Inferior parietal cortex (tissue), 1 donor: ENCODE measurements around the gene ROR1.

Source experiments
- DNase-seq: peaks from one replicate; pipeline ENCODE4 v3.0.0-alpha.2; 2016; ENCODE audit errors: extremely low spot score

ROR1 gene

GRCh38 chr1:63882048-63882704 is 108.4 kb downstream of the ROR1 start:
- DNase-seq, result peak; percentile 30

DNA sequence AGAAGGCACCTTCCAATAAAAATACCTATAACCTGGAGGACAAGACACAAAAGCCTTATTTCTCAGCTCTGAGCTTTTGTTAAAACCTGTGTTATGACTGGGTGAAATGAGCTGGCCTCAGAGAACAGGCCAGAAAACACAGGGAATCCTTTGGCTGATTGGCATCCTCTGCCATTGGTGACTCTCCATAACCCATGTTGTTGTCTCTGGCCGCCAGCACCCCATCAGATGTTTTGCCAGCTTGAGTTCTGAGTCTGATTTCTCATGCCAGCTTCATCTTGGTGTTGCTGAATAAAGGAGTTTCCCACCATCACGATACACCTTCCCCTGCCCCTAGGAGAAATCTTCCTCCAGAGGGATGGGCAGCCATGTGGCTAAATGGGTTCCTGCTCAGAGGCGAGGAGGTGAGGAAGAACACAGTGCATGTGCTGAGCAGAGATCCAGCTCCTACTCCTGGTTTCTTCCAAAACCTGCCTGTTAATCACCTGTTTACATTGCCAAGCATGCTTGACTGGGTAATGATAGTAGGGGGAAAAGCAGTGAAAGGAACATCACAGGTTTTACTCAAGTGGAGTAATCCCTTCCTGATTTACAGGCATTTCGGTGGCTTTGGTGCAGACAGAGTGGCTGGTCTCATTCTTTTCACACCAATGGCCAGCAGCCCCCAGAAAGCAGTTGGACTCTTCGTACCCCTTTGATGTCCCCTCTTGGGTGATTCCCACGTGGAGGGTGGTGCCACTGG is 109.8 kb downstream of the ROR1 start:
- no peak for DNase-seq

DNA sequence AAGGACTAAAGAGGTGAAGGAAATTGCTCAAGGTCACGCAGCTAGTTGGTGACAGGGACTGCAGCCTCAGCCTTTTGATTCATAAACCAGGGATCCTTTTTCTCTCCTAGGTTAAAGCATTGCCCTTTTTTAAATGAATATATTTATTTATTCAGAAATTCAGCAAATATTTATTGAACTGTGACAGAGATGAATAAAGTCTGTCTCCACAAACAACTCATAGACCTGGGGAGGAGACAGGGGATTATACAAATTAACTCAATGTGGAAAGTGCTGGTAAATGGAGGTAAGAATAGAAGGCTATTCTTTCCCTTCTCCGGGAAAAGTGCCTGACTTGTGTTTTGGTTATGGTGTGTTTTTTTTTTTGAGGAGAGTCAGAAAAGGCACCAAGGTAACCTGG is 110.7 kb downstream of the ROR1 start:
- DNase-seq, result no peak

DNA sequence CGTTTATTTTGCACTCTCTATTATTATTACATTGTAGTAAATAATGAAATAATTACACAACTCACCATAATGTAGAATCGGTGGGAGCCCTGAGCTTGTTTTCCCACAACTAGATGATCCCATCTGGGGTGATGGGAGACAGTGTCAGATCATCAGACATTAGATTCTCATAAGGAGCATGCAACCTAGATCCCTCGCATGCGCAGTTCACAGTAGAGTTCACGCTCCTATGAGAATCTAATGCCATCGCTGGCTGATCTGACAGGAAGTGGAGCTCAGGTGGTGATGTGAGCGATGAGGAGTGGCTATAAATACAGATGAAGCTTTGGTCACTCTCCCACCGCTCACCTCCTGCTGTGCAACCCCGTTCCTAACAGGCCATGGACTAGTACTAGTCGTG is 112.1 kb downstream of the ROR1 start:
- no peak for DNase-seq

DNA sequence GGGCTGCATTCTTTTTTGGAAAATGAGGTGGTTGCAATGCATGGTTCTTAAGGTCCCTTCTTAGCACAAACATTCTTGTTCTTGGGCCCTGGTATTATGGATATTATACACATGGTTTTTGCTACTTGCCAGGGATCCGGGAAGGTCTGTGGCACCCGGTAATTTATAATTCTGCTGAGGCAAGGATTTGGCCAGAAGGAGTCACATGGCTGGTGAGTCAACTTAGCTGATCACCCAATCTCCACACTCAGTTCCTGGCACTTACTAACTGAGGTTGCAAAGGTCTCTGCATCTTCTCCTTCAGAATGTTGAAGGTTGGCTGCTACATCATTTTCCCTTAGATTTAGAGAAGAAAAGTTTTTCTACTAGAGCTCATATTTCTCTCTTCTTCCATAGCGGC is 112.5 kb downstream of the ROR1 start:
- no peak for DNase-seq

GRCh38 chr1:63887809-63888208 is 114.0 kb downstream of the ROR1 start:
- DNase-seq, result no peak

GRCh38 chr1:63888984-63889383 is 115.2 kb downstream of the ROR1 start:
- DNase-seq, result no peak

DNA sequence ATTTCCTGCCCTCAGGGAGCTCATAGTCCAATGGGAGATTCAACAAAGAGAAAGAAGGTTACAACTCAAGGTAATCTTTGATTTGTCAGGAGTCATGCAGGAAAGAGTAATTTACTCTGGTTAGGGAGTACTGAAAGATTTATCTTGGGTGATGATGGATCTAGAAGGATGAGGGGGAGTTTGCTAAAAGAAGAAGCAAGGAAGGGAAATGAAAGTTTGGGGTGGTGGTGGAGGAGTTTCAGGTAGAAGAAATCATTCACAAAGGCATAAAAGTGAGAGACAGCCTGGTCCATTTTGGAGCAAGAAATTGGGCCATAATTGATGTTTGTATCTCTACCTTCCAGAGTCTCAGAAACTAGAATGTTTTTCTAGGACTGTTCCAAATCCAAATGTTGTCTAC is 116.7 kb downstream of the ROR1 start:
- DNase-seq, result no peak

- DNase-seq, result no peak
These were observed 117.4 kb downstream of the ROR1 start for GRCh38 chr1:63891060-63891690.

DNA sequence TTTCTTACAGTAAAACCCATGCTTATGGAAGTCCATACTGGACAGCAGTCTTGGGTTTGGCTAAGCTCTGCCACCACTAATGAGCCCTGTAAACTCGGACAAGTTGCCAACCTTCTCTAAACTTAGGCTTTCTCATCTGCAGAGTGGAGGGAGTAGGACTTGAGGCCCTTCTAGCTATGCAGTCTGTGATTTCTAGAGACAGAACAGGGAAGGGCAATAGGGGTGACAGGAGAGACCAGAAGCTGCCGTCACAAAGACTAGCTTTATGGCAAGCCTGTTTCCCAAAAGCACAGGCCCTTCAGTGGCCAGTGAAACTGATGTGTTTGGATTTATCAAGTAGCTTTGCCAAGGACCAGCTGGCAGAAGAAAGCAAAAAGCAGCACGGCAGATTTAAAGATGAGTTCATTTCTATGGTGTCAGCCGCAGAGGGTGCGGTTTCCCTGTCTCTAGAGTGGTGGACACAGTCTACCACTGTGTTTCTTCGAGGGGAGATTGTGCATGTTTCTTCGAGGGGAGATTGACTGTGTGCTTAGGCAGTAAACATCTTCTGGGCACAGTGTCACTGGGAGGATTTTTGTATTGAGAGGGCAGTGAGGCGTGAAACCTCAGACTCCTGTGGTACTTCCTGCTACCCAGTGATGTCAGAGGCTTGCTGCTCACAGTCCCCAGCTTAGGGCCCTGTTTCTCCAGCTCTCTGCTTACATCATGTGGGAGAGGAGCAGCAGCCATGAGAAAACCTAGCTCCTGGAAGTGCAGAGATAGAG is 119.0 kb downstream of the ROR1 start:
- peak; percentile 38 for DNase-seq

- no peak for DNase-seq
These were observed 120.2 kb downstream of the ROR1 start for GRCh38 chr1:63893976-63894375.

- no peak for DNase-seq
These were observed 120.9 kb downstream of the ROR1 start for GRCh38 chr1:63894627-63895265.

- no peak for DNase-seq
These were observed 122.9 kb downstream of the ROR1 start for GRCh38 chr1:63896755-63897154.

GRCh38 chr1:63898428-63899196 is 124.8 kb downstream of the ROR1 start:
- DNase-seq, result no peak

DNA sequence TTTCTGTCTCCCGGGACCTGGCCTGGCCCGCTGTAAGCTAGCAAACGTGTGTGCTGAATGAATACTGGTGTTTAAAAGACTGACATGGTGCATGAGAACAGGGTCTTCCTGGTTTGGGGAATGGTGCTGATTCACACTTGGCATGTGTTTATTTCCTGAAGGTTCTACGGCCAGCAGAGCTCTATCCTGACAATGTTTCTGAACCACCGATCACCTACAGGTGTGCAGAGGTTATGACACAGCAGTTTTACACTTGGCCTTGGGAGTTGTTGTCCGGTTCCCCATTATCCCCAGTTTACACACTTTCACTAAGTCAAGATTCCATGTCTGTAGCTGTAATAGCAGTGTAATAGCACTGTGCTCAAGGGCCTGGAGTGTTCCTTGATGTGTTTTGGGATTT is 127.3 kb downstream of the ROR1 start:
- DNase-seq, result no peak

DNA sequence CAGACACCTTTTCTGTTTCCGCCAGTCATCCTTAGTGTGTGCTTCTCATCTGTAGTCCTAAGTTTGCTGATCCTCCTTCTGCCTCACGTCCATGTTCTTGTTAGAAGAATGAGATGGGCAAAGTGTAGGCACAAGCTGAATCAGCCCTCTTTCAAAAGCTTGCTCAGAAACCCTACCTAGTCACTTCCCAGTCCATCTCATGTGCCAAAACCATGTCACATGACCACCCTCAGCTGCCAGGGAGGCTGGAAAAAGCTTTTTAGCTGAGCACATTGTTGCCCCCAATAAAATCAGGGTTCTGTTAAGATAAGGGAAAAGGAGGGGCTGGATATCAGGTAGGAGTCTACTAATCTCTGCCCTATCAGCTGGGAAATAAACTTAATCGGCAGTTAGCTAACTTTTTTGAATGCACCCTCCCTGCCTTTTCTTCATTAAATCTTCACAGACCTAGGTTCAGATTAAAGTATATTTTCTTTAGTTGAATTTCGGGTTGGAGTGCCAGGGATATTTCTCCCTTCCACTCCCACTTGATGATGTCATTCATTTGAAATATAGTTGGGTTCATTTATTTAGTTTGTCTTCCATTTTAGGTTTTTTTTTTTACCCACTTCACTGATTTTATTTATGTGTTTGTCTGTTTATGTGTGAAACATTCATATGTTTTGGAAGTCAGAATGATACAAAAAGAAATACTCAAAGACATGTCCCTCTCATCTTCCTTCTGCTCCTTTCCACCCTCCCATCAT is 129.2 kb downstream of the ROR1 start:
- no peak for DNase-seq

DNA sequence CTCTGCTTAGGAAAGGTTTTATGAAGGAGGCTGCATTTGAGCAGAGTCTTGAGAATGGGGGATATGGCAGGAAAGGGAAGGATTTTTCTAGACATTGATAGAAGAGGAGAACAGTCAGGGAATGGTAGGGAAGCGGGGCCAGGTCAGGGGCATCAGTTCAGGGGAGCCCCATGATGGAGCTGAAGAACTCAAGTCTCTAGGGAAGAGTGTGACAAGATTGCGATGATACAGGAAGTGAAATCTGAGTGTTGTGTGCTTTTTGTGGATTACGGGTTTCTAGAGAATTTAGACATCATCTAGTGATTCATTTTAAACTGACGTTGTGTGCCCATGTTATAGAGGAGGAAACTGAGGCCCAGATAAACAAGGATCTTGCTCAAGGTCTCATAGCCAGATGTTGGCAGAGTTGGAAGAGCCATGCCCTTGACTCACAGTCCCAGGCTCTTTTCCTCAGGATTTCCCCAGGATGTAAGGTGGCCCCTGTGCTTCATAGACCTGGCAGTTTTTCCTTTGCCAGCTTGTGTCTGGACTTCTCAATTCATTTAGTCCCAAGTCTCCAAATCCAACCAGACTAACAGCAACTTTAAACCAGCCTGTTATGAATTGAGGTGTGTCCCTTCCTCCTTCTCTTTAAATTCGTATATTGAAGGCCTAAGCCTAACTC is 130.3 kb downstream of the ROR1 start:
- DNase-seq, result no peak

DNA sequence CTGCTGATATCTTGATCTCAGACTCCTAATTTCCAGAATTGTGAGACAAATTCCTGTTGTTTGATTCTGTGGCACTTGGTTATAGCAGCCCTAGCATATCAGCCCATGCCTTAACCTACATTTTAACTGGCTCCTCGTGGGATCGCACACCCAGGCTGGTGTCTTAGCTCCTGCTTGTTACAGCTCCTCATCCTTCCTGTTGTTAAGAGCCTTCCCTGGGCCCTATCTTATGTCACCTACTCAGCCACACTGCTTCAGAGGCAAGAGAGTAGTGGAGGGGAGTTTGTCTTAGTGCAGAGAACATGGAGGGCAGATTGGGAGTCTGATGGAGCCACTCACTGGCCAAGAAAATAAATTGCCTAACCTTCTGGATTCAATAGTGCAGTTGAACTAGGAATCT is 131.0 kb downstream of the ROR1 start:
- DNase-seq, result no peak

GRCh38 chr1:63906047-63906704 is 132.4 kb downstream of the ROR1 start:
- DNase-seq, result no peak
